H9 (cell line): ENCODE data around the gene LRRC8C. TPM values are rescaled to one million over a fixed set of nuclear protein-coding genes. Genes with fewer than 3 reads are reported as not detected.

Source experiments
- DNase-seq: peaks from one replicate; pipeline ENCODE4 v3.0.0-alpha.2; 2017
- H2AFZ ChIP-seq: one replicate; pipeline ENCODE4 v1.6.1; 2013; ENCODE audit warnings: mild to moderate bottlenecking, low read length, control low read depth, moderate library complexity
- H2AK5ac ChIP-seq: 2 replicates; pipeline ENCODE4 v1.6.1; 2013; ENCODE audit warnings: low read length, control low read depth, mixed read lengths; ENCODE audit not compliant: insufficient read length
- H2BK120ac ChIP-seq: one replicate; pipeline ENCODE4 v1.6.1; 2013; ENCODE audit warnings: low read depth, mild to moderate bottlenecking, low read length, control low read depth, inconsistent platforms; ENCODE audit not compliant: poor library complexity, severe bottlenecking
- H2BK12ac ChIP-seq: 2 replicates; pipeline ENCODE4 v1.6.1; 2013; ENCODE audit warnings: low read length, control low read depth, mixed read lengths, low read depth; ENCODE audit not compliant: insufficient read length
- H2BK15ac ChIP-seq: 2 replicates; pipeline ENCODE4 v1.6.1; 2013; ENCODE audit warnings: low read depth, low read length, control low read depth
- H2BK20ac ChIP-seq: one replicate; pipeline ENCODE4 v1.6.1; 2013; ENCODE audit warnings: low read depth, mild to moderate bottlenecking, low read length, control low read depth, inconsistent platforms; ENCODE audit not compliant: poor library complexity, severe bottlenecking
- H2BK5ac ChIP-seq: 2 replicates; pipeline ENCODE4 v1.6.1; 2013; ENCODE audit warnings: low read length, control low read depth, mixed read lengths; ENCODE audit not compliant: insufficient read length
- H3K14ac ChIP-seq: 2 replicates; pipeline ENCODE4 v1.6.1; 2013; ENCODE audit warnings: low read length, control low read depth; ENCODE audit not compliant: insufficient read depth
- H3K18ac ChIP-seq: 2 replicates; pipeline ENCODE4 v1.6.1; 2013; ENCODE audit warnings: low read depth, mild to moderate bottlenecking, mixed read lengths, low read length, control low read depth; ENCODE audit not compliant: insufficient read length
- H3K23ac ChIP-seq: 2 replicates; pipeline ENCODE4 v1.6.1; 2013; ENCODE audit warnings: low read length, control low read depth, mixed read lengths, low read depth; ENCODE audit not compliant: insufficient read length
- H3K23me2 ChIP-seq: 2 replicates; pipeline ENCODE4 v1.6.1; 2013; ENCODE audit warnings: low read depth, mild to moderate bottlenecking, mixed read lengths, low read length, control low read depth; ENCODE audit not compliant: insufficient read length, poor library complexity, severe bottlenecking
- H3K27ac ChIP-seq: 2 replicates; pipeline ENCODE4 v1.5.1; 2013; ENCODE audit warnings: low read length, control low read depth, mixed read lengths, low read depth; ENCODE audit not compliant: insufficient read length
- H3K27me3 ChIP-seq: 2 replicates; pipeline ENCODE4 v1.6.1; 2013; ENCODE audit warnings: low read length, control low read depth, inconsistent platforms; ENCODE audit not compliant: insufficient read depth
- H3K4ac ChIP-seq: 2 replicates; pipeline ENCODE4 v1.6.1; 2013; ENCODE audit warnings: low read depth, mild to moderate bottlenecking, control low read depth, inconsistent platforms, low read length, moderate library complexity
- H3K4me1 ChIP-seq: 2 replicates; pipeline ENCODE4 v1.6.1; 2013; ENCODE audit warnings: low read length, control low read depth, inconsistent platforms; ENCODE audit not compliant: insufficient read depth
- H3K4me2 ChIP-seq: 2 replicates; pipeline ENCODE4 v1.6.1; 2013; ENCODE audit warnings: low read length, control low read depth, mixed read lengths; ENCODE audit not compliant: insufficient read length, insufficient read depth
- H3K56ac ChIP-seq: 2 replicates; pipeline ENCODE4 v1.6.1; 2013; ENCODE audit warnings: low read depth, mild to moderate bottlenecking, mixed read lengths, low read length, control low read depth; ENCODE audit not compliant: insufficient read length
- H3K79me1 ChIP-seq: 2 replicates; pipeline ENCODE4 v1.6.1; 2013; ENCODE audit warnings: low read depth, mild to moderate bottlenecking, moderate library complexity, low read length, control low read depth, inconsistent platforms; ENCODE audit not compliant: insufficient read depth, poor library complexity, severe bottlenecking
- H3K79me2 ChIP-seq: 2 replicates; pipeline ENCODE4 v1.6.1; 2013; ENCODE audit warnings: low read length, control low read depth, inconsistent platforms; ENCODE audit not compliant: insufficient read depth
- H3K9ac ChIP-seq: 2 replicates; pipeline ENCODE4 v1.6.1; 2013; ENCODE audit warnings: low read length, control low read depth, mixed read lengths; ENCODE audit not compliant: insufficient read length; ENCODE audit errors: extremely low read depth
- H3K9me3 ChIP-seq: one replicate; pipeline ENCODE4 v1.6.1; 2013; ENCODE audit warnings: low read depth, low read length, inconsistent platforms; ENCODE audit not compliant: control insufficient read depth
- H3T11ph ChIP-seq: one replicate; pipeline ENCODE4 v1.6.1; 2013; ENCODE audit warnings: mild to moderate bottlenecking, low read length, control low read depth, inconsistent platforms
- H4K20me1 ChIP-seq: one replicate; pipeline ENCODE4 v1.6.1; 2013; ENCODE audit not compliant: control insufficient read depth, insufficient read length, insufficient read depth
- H4K5ac ChIP-seq: 2 replicates; pipeline ENCODE4 v1.6.1; 2013; ENCODE audit warnings: low read depth, mild to moderate bottlenecking, mixed read lengths, low read length, control low read depth; ENCODE audit not compliant: insufficient read length
- H4K8ac ChIP-seq: replicated peaks from 2 replicates; pipeline ENCODE4 v1.6.1; 2013; ENCODE audit warnings: low read length, control low read depth, mixed read lengths, low read depth; ENCODE audit not compliant: insufficient read length
- H4K91ac ChIP-seq: 2 replicates; pipeline ENCODE4 v1.6.1; 2013; ENCODE audit warnings: low read depth, mild to moderate bottlenecking, moderate library complexity, mixed read lengths, low read length, control low read depth; ENCODE audit not compliant: insufficient read length
- H3K27ac Mint-ChIP-seq, 3 experiments: 2 replicates in 2 of 3; 3 replicates in 1 of 3; pipeline ENCODE4 v1.8.0; 2020 to 2021; ENCODE audit warnings: mixed read lengths in 3 of 3, mild to moderate bottlenecking in 1 of 3, moderate library complexity in 1 of 3
- H3K27me3 Mint-ChIP-seq: 2 replicates; pipeline ENCODE4 v1.8.0; 2021; ENCODE audit warnings: low read depth, mild to moderate bottlenecking, moderate library complexity, mixed read lengths
- H3K36me3 Mint-ChIP-seq, 3 experiments: 2 replicates in 2 of 3; 3 replicates in 1 of 3; pipeline ENCODE4 v1.8.0; 2020 to 2021; ENCODE audit warnings: low read depth in 3 of 3, mixed read lengths in 3 of 3; ENCODE audit not compliant: insufficient read depth in 1 of 3
- H3K4me1 Mint-ChIP-seq, 2 experiments: 2 replicates each; pipeline ENCODE4 v1.8.0; 2020; ENCODE audit warnings: mixed read lengths in 2 of 2
- H3K4me3 Mint-ChIP-seq, 2 experiments: 2 replicates in 1 of 2; 3 replicates in 1 of 2; pipeline ENCODE4 v1.8.0; 2020 to 2021; ENCODE audit warnings: mild to moderate bottlenecking in 2 of 2, mixed read lengths in 2 of 2, moderate library complexity in 1 of 2
- H3K9me3 Mint-ChIP-seq, 2 experiments: 2 replicates in 1 of 2; 3 replicates in 1 of 2; pipeline ENCODE4 v1.8.0; 2020; ENCODE audit warnings: mild to moderate bottlenecking in 2 of 2, mixed read lengths in 2 of 2, moderate library complexity in 1 of 2
- CTCF ChIP-seq: fragments of 200-600 bp; sonication (generic); conservative IDR thresholded peaks from 3 replicates; pipeline ENCODE4 v1.8.0; 2021; ENCODE audit warnings: antibody characterized with exemption, mild to moderate bottlenecking
- WGBS: extraction: QIAGEN DNeasy Blood & Tissue Kit; methylation state at CpG from one replicate; pipeline ENCODE4 v1.1.7; 2013; ENCODE audit warnings: missing lambda C conversion rate, low lambda C conversion rate, mixed read lengths; ENCODE audit not compliant: insufficient read length; ENCODE audit errors: extremely low coverage; 5-methylcytosine and 5-hydroxymethylcytosine counted together
- total RNA-seq: library from RNA; stranded (reverse); gene quantifications from 2 replicates; pipeline ENCODE4 v1.2.1, GENCODE V29; 2021

The LRRC8C gene
- total RNA-seq, 1 experiment from 2014 or later: 1.9 TPM

GRCh38 chr1:89762386-89762778 lies 129.5 kb downstream of the LRRC8C start:
- 0 out of 7 replicates have a peak overlapping the region, but pooled peaks of 1 of the 3 experiments have one; percentile 8 for H3K27ac Mint-ChIP-seq
- no peak overlapping the region for H3K18ac ChIP-seq
- H3K4me1 Mint-ChIP-seq: peaks cover 12 to 19% of the 10 kb centered on the region in 2 experiments
- no peak overlapping the region for H3K14ac ChIP-seq
- H2BK12ac ChIP-seq: no peak overlapping the region
- H3K27me3 Mint-ChIP-seq: peaks cover 42% of the 10 kb centered on the region
- no peak for TF ChIP-seq CTCF
- no peaks in the 10 kb centered on the region for H3K79me2 ChIP-seq
- peaks cover 7% of the 10 kb centered on the region; the same call in 1 of the 2 replicates for H3K27me3 ChIP-seq
- no peak overlapping the region for H3T11ph ChIP-seq
- no peak overlapping the region for H2BK20ac ChIP-seq
- H3K23ac ChIP-seq: no peak overlapping the region
- no CpG with 5 or more reads among the region's 13 CpGs for WGBS
- no peak overlapping the region for H4K8ac ChIP-seq
- H3K27ac ChIP-seq: no peak overlapping the region
- no peak overlapping the region for H3K56ac ChIP-seq
- H4K91ac ChIP-seq: no peak overlapping the region
- H3K4me2 ChIP-seq: peak overlapping the region; percentile 84
- H3K23me2 ChIP-seq: peaks cover 6% of the 10 kb centered on the region
- no peaks in the 10 kb centered on the region; the same call in 1 of the 2 replicates for H3K4me1 ChIP-seq
- no peaks in the 10 kb centered on the region for H3K79me1 ChIP-seq
- no peaks in the 10 kb centered on the region for H3K9me3 ChIP-seq
- H4K5ac ChIP-seq: no peak overlapping the region
- no peak overlapping the region for H2AFZ ChIP-seq
- H2AK5ac ChIP-seq: no peak overlapping the region
- no peak overlapping the region for H2BK120ac ChIP-seq
- H3K4me3 Mint-ChIP-seq: peak overlapping the region; percentile 83 to 90; a peak in 4 of 5 replicates
- no peaks in the 10 kb centered on the region for H3K36me3 Mint-ChIP-seq
- DNase-seq: no peak
- no peak overlapping the region for H2BK5ac ChIP-seq
- H3K9ac ChIP-seq: no peak overlapping the region
- H2BK15ac ChIP-seq: no peak overlapping the region
- no peaks in the 10 kb centered on the region for H3K9me3 Mint-ChIP-seq
- no peaks in the 10 kb centered on the region for H4K20me1 ChIP-seq
- H3K4ac ChIP-seq: no peak overlapping the region
